ENCODE measurements around the gene SNX3.

- no peak for TF ChIP-seq CTCF (IDR thresholded peaks at IDR 0.05)
- TF ChIP-seq POLR2A (IDR thresholded peaks at IDR 0.05): no peak
Measured at GRCh38 chr6:108238322-108238721, 22.5 kb downstream of the SNX3 start.
